HG03175 (cell line): ENCODE data around the gene POLN.

ENCODE experiments used
- ATAC-seq: cut with Tn5 transposase; IDR thresholded peaks from one replicate; pipeline ENCODE4 v1.9.1; 2021; ENCODE audit warnings: mild to moderate bottlenecking, moderate library complexity; ENCODE audit not compliant: unreplicated experiment

POLN gene

GRCh38 chr4:2089222-2089621, 152.7 kb downstream of the POLN start:
- no peak for ATAC-seq

DNA sequence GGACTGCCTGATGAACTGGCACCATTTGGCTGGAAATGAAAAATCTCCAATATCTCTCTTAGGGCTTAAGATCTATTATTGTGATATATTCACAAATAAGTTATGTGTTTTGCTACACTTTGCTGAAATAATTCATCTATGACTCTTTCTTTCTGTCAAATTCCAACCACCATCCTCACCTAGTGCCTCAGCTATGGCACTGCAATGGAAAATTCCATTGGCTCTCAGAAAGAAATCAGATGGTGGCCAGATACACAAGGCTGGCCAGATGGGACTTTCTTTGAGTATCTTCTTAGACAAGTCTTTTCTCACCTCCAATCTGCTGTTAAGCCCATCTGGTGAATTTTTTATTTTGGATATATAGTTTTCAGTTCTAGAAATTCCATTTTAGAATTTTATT, 154.8 kb downstream of the POLN start:
- no peak for ATAC-seq

DNA sequence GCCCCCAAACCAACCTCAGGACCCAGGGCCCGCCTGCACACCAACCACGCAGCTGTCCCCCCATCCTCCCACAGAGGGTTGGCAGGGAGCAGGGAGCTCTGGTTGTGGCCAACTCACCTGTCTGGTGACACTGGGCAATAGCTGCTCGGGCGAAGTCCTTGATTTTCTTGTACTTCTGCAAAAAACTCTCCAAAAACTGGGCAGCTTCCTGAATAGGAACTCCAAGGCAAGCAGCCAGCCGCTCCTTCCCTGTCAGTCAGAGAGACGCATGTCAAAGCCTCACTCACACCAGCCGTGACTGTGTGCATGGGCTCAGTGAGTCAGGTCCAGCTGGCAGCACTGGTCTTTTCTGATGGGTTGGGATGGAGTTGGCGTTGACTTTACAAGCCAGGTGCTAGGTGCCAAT, 156.4 kb downstream of the POLN start:
- ATAC-seq = no peak

DNA sequence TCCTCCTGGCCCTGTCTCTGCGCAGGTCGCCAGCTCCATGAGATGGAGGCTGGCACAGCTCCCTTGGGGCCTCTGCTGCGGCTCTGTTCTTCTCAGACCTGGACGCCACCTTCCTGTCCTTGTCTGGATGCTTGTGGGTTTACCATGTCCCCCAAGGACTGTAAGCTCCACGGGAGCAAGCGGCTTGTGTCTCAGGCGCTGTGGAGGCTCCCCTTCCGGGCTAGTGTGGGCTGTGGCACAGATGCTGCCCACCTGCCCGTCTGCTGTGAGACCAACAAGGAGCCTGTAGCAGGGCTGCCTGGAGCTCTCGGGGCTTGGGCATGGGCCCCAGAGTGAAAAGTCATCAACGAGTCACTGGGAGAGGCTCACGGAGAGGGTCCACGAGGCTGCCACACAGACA, 157.6 kb downstream of the POLN start:
- no peak for ATAC-seq

DNA sequence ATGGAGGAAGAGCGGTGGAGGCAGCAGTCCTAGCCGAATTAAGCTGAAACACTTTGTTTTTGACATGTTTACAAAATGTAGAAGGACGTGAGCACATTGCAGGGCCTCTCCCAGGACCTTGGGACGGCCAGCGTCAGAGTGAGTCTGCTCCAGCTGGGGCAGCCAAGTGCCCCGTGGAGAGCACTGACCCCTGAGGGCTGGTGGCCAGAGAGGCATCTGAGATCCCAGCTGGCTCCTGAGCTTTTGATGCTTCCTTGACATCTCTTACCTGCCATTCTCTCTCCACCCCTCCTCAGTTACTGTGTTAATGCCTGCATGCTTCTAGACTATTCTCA, 158.1 kb downstream of the POLN start:
- no peak for ATAC-seq

- no peak for ATAC-seq
Observed at GRCh38 chr4:2083116-2083825, 158.7 kb downstream of the POLN start.

- ATAC-seq = no peak
Observed at GRCh38 chr4:2082627-2083026, 159.3 kb downstream of the POLN start.

- ATAC-seq = no peak
Observed at GRCh38 chr4:2082118-2082517, 159.8 kb downstream of the POLN start.

DNA sequence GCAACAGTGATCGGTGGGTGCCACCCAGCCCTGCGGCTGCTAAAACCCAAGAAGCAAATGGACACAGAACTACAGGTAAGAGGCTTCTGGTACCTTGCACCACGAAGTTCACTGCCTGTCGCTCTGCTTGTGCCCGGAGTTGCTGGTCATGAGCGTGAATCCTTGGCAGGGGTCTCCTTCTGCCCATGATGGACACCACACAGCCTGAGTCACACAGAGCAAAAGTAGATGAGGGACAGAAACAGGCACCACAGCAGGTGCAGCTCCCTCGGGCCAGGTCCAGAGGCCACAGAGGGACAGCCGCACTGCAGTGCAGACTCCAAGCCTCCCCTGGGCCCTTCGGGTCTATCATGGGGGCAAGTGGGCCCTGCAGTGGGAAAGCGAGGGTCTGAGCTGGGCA, 160.4 kb downstream of the POLN start:
- no peak for ATAC-seq

- no peak for ATAC-seq
Observed at GRCh38 chr4:2080429-2081300, 161.3 kb downstream of the POLN start.

GRCh38 chr4:2079926-2080325, 162.0 kb downstream of the POLN start:
- ATAC-seq = no peak

GRCh38 chr4:2079006-2079405, 162.9 kb downstream of the POLN start:
- ATAC-seq = no peak

DNA sequence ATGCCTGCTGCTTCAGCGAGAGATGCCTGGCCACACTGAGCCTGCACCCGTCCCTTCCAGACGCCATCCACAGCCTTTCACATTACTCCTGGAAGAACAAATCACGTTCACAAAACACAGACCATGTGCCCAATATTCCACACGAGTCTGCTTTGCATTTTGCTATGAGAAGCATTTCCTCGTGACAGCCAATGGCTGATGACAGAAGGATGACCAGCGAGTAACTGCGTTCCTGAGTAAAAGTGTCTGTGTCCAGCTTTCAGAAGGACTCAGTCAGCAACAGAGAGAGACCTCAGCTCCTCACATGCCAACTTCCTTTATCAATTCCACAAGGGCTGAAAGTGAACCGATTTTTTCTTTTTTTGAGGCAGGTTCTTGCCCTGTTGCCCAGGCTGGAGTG, 163.3 kb downstream of the POLN start:
- ATAC-seq = no peak

DNA sequence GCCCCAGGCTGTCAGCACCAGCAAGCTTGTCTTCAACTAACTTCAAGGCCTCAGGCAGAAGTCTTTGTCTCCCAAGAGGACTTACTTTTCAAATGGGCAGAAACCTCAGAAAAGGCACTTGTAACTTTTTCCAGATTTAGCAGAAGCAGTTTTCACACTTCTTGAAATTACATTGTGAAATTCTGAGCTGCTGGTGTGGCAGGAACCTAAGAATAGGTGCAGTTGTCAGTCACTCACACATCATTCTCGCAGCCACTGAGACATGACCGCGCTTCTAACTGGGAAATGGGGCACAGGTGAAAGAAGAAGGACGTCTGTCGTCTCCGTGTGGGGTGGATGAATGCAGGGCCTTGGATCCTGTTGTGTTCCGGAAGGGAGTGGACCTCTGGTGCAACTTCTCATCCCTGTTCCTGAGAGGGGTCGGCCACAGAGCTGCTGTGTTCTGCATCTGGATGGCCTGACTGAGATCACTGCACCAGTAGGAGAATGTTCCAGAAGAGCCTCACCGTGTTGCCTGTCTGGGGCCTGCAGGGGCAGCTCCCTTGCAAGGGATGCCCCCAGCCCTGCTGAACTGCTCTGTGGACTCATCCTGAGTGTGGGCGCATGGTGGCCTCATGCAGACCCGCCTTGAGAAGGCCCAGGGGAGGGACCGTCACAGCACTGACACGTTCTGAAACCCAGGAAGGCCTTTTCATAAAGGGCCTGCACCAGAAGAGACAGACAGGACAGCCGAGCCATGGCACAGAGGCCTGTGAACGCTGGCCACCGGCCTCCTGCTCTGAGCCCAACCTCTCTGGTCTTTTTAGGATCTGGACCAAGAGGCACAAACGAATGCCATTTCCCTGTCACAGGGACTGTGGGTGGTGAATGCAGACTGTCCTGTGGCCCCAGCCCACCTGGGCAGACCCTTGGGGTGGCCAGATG, 164.1 kb downstream of the POLN start:
- no peak for ATAC-seq

GRCh38 chr4:2076908-2077536, 164.9 kb downstream of the POLN start:
- ATAC-seq = no peak

- ATAC-seq = no peak
Observed at GRCh38 chr4:2075987-2076907, 165.7 kb downstream of the POLN start.

- no peak for ATAC-seq
Observed at GRCh38 chr4:2075171-2075986, 166.5 kb downstream of the POLN start.

GRCh38 chr4:2074588-2074987, 167.3 kb downstream of the POLN start:
- ATAC-seq = no peak
